GM21619 (cell line): Measurements from ENCODE around the gene ACSL3.
A peak's percentile ranks its signal among the peaks of the same experiment; 100 is the strongest.
"Not testable (repeated sequence)": the region's sequence is repeated elsewhere in the genome, so short reads cannot be mapped to it uniquely, and the experiment has no call there.

Experiments used
- ATAC-seq: cut with Tn5 transposase; IDR thresholded peaks from one replicate; pipeline ENCODE4 v1.9.1; 2021; ENCODE audit not compliant: unreplicated experiment

Gene ACSL3

DNA sequence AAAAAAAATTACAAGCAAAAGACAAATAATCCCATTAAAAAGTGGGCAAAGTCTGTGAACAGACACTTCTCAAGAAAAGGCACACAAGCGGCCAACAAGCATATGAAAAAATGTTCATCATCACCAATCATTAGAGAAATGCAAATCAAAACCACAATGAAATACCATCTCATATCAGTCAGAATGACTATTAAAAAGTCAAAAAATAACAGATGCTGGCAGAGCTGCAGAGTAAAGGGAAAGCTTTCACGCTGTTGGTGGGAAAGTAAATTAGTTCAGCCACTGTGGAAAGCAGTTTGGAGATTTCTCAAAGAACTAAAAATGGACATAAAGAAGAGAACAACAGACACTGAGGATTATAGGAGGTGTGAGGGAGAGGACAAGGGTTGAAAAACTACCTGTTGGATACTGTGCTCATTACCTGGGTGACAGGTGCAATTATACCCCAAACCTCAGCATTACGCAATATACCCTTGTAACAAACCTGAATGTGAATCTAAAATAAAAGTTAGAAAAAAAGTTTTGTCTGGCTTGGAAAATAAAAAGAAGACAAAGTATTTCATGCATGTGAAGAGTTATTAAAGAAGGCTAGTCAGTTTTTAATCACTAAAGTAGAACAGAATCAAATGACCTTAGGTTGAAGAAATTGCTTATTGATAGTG lies 8.7 kb upstream of the ACSL3 start:
- ATAC-seq: no peak

DNA sequence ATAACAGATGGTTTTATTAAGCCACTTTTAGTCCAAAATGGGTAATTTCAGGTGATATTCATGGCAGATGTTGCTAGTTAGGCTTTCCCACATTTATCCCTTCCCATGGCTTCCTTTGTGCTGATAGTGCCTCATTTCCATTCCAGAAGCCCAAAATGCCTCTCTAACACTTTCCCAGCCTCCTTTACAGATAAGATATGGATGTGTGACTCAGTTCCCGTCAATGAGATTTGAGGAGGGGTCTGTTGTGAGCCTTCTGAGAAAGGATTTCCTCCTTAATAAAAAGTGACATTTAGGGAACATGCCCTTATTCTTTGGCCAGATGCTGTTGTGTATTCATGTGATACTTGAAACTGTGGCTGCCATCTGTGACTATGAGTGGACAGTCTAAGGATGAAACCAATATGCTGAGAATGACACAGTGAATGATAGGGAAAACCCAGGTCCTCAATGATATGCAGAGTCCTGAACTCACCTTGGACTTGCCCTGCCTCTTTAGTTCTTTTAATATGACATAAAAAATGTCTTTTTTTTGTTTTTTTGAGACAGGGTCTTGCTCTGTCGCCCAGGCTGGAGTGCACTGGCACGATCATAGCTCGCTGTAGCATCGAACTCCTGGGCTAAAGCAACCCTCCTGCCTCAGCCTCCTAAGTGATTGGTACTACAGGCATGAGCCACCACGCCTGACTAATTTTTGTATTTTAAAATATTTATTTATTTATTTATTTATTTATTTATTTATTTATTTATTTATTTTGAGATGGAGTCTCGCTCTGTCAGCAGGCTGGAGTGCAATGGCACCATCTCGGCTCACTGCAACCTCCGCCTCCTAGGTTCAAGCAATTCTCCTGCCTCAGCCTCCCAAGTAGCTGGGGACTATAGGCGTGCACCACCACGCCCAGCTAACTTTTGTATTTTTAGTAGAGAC lies 5.8 kb upstream of the ACSL3 start:
- no peak for ATAC-seq

- ATAC-seq: no peak
Measured at GRCh38 chr2:222859786-222860612, 837 bp upstream of the ACSL3 start.

- ATAC-seq: peak; percentile 32
Measured at GRCh38 chr2:222861411-222862105, 722 bp downstream of the ACSL3 start.

DNA sequence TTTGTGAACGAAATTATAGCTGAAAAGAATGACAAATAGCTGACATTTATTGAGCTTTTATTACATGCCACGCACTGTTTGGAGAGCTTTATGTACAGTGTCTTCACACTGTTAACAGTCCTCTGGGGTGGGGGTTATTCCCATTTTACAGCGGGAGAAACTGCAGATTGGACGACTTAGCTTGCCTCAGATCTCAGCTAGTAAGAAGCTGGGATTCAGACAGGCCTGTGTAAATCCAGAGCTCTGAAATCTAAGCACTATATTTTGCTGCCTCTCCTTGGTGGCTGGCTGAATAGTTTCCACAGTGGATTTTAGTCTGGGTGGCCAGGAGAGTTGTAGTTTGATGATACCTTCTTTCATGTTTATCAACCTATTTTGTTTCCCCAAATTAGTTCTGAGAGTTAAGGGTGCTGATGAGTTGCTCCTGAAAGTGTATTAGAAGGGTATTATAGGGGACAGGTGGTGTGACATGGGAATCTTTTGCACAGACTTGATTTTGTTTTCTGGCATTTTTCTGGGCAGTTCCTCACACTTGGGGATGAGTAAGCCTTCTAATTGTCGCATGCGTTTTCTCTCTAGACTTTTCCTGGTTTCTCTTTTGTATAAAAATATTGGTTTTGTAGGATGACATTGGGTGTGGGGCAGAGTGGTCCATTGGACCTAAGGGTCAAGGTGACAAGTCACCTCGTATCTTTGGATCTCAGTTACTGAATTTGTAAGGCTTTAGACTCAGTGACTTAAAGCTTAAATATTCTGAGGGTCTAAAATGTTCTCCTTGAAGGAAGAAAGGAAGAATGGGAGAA lies 1.5 kb downstream of the ACSL3 start:
- ATAC-seq: no peak

- ATAC-seq: no peak
Measured at GRCh38 chr2:222862909-222863544, 2.2 kb downstream of the ACSL3 start.

- no peak for ATAC-seq
Measured at GRCh38 chr2:222864296-222864695, 3.5 kb downstream of the ACSL3 start.

GRCh38 chr2:222865301-222865700 lies 4.5 kb downstream of the ACSL3 start:
- no peak for ATAC-seq

DNA sequence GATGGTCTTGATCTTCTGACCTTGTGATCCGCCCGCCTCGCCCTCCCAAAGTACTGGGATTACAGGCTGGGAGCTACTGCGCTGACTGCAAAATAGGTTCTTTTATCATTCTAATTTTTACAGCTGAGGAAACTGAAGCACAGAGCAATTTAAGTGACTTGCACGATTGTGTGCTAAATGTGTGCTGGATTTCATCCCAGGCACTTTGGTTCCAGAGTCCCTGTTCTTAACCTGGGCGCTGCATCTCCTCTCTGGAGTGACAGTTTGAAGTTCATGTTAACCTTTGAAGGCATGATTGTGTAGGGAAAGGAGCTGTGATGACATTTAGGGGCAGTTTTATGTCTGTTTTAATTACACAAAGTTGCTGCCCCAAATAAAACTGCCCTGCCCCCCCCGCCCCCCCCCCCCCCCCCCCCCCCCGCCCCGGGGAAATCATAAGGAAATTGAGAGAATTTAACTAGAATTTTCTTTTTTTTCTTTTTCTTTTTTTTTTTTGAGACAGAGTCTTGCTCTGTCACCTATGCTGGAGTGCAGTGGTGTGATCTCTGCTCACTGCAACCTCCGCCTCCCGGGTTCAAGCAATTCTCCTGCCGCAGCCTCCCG lies 5.6 kb downstream of the ACSL3 start:
- ATAC-seq: no peak

DNA sequence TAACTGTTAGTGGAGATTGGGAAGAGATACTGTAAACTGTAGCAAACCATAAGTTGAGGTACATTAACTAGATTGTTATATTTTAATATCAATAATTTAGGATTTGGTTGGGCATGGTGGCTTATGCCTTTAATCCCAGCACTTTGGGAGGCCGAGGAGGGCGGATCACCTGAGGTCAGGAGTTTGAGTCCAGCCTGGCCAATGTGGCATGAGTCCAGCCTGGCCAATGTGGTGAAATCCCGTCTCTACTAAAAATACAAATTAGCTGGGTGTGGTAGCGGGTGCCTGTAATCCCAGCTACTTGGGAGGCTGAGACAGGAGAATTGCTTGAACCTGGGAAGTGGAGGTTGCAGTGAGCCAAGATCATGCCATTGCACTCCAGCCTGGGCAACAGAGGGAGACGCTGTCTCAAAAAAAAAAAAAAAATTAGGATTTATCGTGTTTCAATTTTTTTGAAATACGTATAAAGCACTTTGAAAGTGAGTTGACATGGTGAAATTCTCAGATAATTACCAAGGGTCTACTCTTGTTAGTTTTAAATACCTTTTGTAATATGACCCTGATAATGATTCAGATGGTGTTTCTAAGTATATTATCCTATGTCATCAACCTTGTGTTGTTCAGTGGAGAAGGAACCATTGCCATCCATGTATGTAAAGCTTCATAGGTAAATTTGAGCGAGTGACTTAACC lies 7.9 kb downstream of the ACSL3 start:
- ATAC-seq: not testable (repeated sequence)

GRCh38 chr2:222869252-222869560 lies 8.4 kb downstream of the ACSL3 start:
- ATAC-seq: no peak

- no peak for ATAC-seq
Measured at GRCh38 chr2:222871291-222871690, 10.5 kb downstream of the ACSL3 start.

DNA sequence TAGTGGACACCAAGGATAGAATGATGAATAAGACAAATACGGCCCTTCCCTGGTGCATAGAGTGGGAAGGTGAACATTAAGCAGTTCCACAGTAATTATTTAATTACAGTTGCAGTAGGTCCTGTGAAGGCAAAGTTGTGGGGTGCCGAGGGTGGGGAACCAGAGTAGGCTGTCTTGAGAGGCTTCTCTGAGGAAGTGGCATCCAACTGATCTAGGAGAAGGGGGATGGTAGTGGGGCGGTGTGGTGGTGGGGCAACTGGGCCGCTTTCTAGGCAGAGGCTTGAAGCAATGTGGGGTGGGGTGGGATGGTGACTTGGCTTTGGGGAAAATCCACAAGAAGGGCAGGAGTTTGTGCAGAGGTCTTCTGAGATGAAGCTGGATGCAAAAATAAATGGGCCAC lies 11.7 kb downstream of the ACSL3 start:
- no peak for ATAC-seq

DNA sequence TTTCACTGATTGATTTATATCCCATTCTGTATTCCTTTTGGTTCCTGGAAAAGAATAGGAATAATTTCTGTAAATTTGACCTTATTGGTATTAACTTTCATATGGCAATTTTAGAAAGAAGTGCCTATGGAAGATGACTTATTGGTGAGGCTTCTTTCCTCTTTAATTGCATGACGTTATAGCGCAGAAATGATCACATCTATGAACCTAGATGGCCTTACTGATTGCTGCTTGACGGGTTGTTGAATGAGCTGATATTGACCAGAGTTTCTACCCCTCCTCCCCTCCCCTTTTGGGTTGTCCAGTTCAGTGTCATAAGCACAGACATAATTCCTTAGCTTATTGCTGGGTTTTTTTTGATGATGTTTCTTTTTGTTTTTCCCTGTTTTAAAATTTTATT lies 14.6 kb downstream of the ACSL3 start:
- ATAC-seq: no peak

- ATAC-seq: no peak
Measured at GRCh38 chr2:222876947-222877346, 16.1 kb downstream of the ACSL3 start.

DNA sequence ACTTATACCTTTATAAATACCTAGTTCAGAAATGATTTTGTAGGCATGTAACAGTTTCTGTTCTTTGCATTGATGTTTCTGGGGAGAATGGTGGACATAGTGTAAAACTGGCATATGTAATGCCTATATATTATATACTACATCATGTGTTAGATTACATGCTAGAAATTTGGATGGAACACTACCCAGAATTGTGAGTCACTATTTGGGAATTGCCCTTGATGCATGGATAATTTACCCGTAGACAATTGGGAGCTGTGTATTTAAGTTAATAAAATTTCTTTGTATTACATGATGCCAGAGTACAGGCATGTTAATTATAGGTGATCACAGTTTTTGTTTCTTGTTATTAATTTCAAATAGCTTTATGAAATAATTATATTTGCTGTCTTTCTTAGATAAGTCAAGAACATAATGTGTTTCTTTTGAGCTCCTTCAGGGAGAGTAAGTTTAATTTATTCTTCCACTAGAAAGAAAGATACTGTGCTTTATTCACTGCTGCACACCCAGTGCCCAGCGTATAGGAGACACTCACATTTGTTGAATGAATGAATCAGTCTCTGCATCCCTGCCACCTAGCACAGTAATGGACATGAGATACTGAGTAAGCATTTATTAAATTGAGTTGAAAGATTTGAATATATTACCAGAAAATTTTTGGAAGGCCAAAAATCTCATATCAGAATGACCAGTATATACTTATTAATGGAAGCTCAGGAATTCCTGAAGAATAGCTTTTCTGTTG lies 16.9 kb downstream of the ACSL3 start:
- ATAC-seq: no peak

- no peak for ATAC-seq
Measured at GRCh38 chr2:222878301-222878876, 17.6 kb downstream of the ACSL3 start.
